Right lobe of liver (tissue), 4 donors: Measurements from ENCODE around the gene ITPR3.

ENCODE experiments used
- POLR2A ChIP-seq: fragments of 450-650 bp; IDR thresholded peaks from one replicate; pipeline ENCODE4 v1.6.1; 2017; ENCODE audit warnings: antibody characterized with exemption, mild to moderate bottlenecking
- TF ChIP-seq, protein P1 (sequence below), 4 donors: fragments of 200-600 bp in 3 of 4; fragments of 450-650 bp in 1 of 4; IDR thresholded peaks; one replicate each; pipeline versions ENCODE4 v1.5.1 to v1.8.0; 2016 to 2022; ENCODE audit warnings: antibody characterized with exemption in 4 of 4, mild to moderate bottlenecking in 2 of 4
- donor health status: DM: no; HTN: no; CAD: no.
- donor health status: DM: no; HTN: no; CAD: no.
- donor health status: DM: no; HTN: yes; CAD: no.

DNA sequence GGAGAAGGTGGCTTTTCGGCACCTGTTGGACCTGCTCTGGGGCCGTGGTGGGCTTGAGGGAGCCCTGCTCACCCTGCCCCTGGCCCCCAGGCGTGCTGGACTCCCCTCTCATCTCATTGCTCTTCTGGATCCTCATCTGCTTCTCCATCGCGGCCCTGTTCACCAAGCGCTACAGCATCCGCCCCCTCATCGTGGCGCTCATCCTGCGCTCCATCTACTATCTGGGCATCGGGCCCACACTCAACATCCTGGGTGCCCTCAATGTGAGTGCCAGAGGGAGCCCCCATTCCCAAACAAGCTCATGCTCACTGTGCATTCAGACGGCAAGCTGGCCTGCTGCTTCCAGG lies 68.0 kb downstream of the ITPR3 start:
- TF ChIP-seq, protein P1, sequence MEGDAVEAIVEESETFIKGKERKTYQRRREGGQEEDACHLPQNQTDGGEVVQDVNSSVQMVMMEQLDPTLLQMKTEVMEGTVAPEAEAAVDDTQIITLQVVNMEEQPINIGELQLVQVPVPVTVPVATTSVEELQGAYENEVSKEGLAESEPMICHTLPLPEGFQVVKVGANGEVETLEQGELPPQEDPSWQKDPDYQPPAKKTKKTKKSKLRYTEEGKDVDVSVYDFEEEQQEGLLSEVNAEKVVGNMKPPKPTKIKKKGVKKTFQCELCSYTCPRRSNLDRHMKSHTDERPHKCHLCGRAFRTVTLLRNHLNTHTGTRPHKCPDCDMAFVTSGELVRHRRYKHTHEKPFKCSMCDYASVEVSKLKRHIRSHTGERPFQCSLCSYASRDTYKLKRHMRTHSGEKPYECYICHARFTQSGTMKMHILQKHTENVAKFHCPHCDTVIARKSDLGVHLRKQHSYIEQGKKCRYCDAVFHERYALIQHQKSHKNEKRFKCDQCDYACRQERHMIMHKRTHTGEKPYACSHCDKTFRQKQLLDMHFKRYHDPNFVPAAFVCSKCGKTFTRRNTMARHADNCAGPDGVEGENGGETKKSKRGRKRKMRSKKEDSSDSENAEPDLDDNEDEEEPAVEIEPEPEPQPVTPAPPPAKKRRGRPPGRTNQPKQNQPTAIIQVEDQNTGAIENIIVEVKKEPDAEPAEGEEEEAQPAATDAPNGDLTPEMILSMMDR (IDR thresholded peaks at IDR 0.05), result no peak
- no peak for TF ChIP-seq POLR2A
